Neural progenitor cell (in vitro differentiated cells): Measurements from ENCODE around the gene CRYGN. TPM values are rescaled to one million over a fixed set of nuclear protein-coding genes. Genes with fewer than 3 reads are reported as not detected.

Experiments used
- DNase-seq: peaks from one replicate; pipeline ENCODE4 v3.0.0-alpha.2; 2016; ENCODE audit warnings: low spot score
- H2AFZ ChIP-seq: fragments of 200-600 bp; sonication (generic); replicated peaks from 2 replicates; pipeline ENCODE4 v1.6.1; 2016; ENCODE audit warnings: antibody characterized with exemption
- H3F3A ChIP-seq: fragments of 200-600 bp; sonication (generic); 2 replicates; pipeline ENCODE4 v1.6.1; 2016; ENCODE audit warnings: antibody characterized with exemption, low read depth
- H3K27ac ChIP-seq: fragments of 200-600 bp; sonication (generic); 2 replicates; pipeline ENCODE4 v1.5.1; 2016; ENCODE audit warnings: mild to moderate bottlenecking
- H3K27me3 ChIP-seq: fragments of 200-600 bp; sonication (generic); 2 replicates; pipeline ENCODE4 v1.6.1; 2016; ENCODE audit warnings: mild to moderate bottlenecking, moderate library complexity
- H3K36me3 ChIP-seq: fragments of 200-600 bp; sonication (generic); 2 replicates; pipeline ENCODE4 v1.5.1; 2016
- H3K4me1 ChIP-seq: fragments of 200-600 bp; sonication (generic); 2 replicates; pipeline ENCODE4 v1.6.1; 2016; ENCODE audit warnings: mixed run types
- H3K4me2 ChIP-seq: fragments of 200-600 bp; sonication (generic); 2 replicates; pipeline ENCODE4 v1.6.1; 2016
- H3K4me3 ChIP-seq: fragments of 200-600 bp; sonication (generic); 2 replicates; pipeline ENCODE4 v1.5.1; 2016
- H3K79me2 ChIP-seq: fragments of 200-600 bp; sonication (generic); 2 replicates; pipeline ENCODE4 v1.6.1; 2016; ENCODE audit warnings: low read depth
- H3K9ac ChIP-seq: fragments of 200-600 bp; sonication (generic); 2 replicates; pipeline ENCODE4 v1.6.1; 2016
- H3K9me3 ChIP-seq: fragments of 200-600 bp; sonication (generic); 2 replicates; pipeline ENCODE4 v1.5.1; 2016; ENCODE audit warnings: low read depth
- H4K20me1 ChIP-seq: fragments of 200-600 bp; sonication (generic); 2 replicates; pipeline ENCODE4 v1.6.1; 2016; ENCODE audit warnings: low read depth
- H3K27ac Mint-ChIP-seq: 3 replicates; pipeline ENCODE4 v1.8.0; 2021; ENCODE audit warnings: mixed read lengths
- H3K27me3 Mint-ChIP-seq: 2 replicates; pipeline ENCODE4 v1.8.0; 2022; ENCODE audit warnings: low read depth, mild to moderate bottlenecking, inconsistent platforms, moderate library complexity, mixed read lengths; ENCODE audit not compliant: insufficient read depth
- H3K36me3 Mint-ChIP-seq: 3 replicates; pipeline ENCODE4 v1.8.0; 2021; ENCODE audit warnings: mixed read lengths
- H3K4me1 Mint-ChIP-seq: 3 replicates; pipeline ENCODE4 v1.8.0; 2021; ENCODE audit warnings: mixed read lengths
- H3K4me3 Mint-ChIP-seq: 3 replicates; pipeline ENCODE4 v1.8.0; 2021; ENCODE audit warnings: mild to moderate bottlenecking, moderate library complexity, mixed read lengths
- H3K9me3 Mint-ChIP-seq: 3 replicates; pipeline ENCODE4 v1.8.0; 2020; ENCODE audit warnings: mixed read lengths
- CTCF ChIP-seq: fragments of 200-600 bp; sonication (generic); IDR thresholded peaks from 2 replicates; pipeline ENCODE4 v1.5.1; 2017; ENCODE audit warnings: antibody characterized with exemption, mild to moderate bottlenecking
- EZH2 ChIP-seq: fragments of 200-600 bp; sonication (generic); IDR thresholded peaks from 2 replicates; pipeline ENCODE4 v1.6.1; 2017; ENCODE audit warnings: antibody characterized with exemption, mild to moderate bottlenecking, moderate library complexity
- EZH2phosphoT487 ChIP-seq: fragments of 200-600 bp; sonication (generic); IDR thresholded peaks from 2 replicates; pipeline ENCODE4 v1.6.1; 2017; ENCODE audit warnings: antibody characterized with exemption
- total RNA-seq: library from RNA; depleted of rRNA; stranded (reverse); fragments of >200 nt; gene quantifications from 2 replicates; pipeline ENCODE4 v1.2.3, GENCODE V29; 2015; ENCODE audit warnings: low replicate concordance

The CRYGN gene
- total RNA-seq, 1 donor from 2014 or later = not detected

- H3K9me3 ChIP-seq = no peaks in the 10 kb centered on the region
- H3K4me1 Mint-ChIP-seq = peaks cover 52% of the 10 kb centered on the region
- no peaks in the 10 kb centered on the region for H3K27me3 ChIP-seq
- H3K36me3 Mint-ChIP-seq = peaks cover 59% of the 10 kb centered on the region
- peaks cover 22% of the 10 kb centered on the region for H3K4me1 ChIP-seq
- H3K4me2 ChIP-seq = no peak overlapping the region
- no peak overlapping the region for H3K4me3 ChIP-seq
- no peak overlapping the region for H3K27ac ChIP-seq
- DNase-seq = no peak
- H3K79me2 ChIP-seq = peaks cover 18% of the 10 kb centered on the region
- peaks cover 27% of the 10 kb centered on the region for H4K20me1 ChIP-seq
- peaks cover 2% of the 10 kb centered on the region for H3K36me3 ChIP-seq
- no peak for TF ChIP-seq EZH2phosphoT487
- TF ChIP-seq CTCF = no peak
- TF ChIP-seq EZH2 = no peak
- peaks cover 18% of the 10 kb centered on the region for H3F3A ChIP-seq
- no peak overlapping the region for H3K9ac ChIP-seq
- H3K27me3 Mint-ChIP-seq = peaks cover 12% of the 10 kb centered on the region
- no peak overlapping the region for H2AFZ ChIP-seq
- peaks cover 12% of the 10 kb centered on the region for H3K9me3 Mint-ChIP-seq
- peak overlapping the region; percentile 38 for H3K27ac Mint-ChIP-seq
- H3K4me3 Mint-ChIP-seq = no peak overlapping the region
Observed at GRCh38 chr7:151468217-151469018, 28.5 kb upstream of the CRYGN start.

GRCh38 chr7:151465169-151465568, 25.2 kb upstream of the CRYGN start:
- H3K4me3 Mint-ChIP-seq = no peak overlapping the region
- Histone ChIP-seq H4K20me1 (peaks cover 4% of the 10 kb centered on the region), H3K9me3 (peaks cover 3% of the 10 kb centered on the region), H3K9ac (no peak overlapping the region), H3K4me2 (no peak overlapping the region), H3K79me2 (no peaks in the 10 kb centered on the region), H3F3A (peaks cover 20% of the 10 kb centered on the region), H3K4me1 (peaks cover 5% of the 10 kb centered on the region), H2AFZ (no peak overlapping the region), H3K4me3 (no peak overlapping the region), H3K27ac (no peak overlapping the region), H3K27me3 (no peaks in the 10 kb centered on the region), H3K36me3 (peaks cover 2% of the 10 kb centered on the region)
- peaks cover 35% of the 10 kb centered on the region for H3K4me1 Mint-ChIP-seq
- H3K36me3 Mint-ChIP-seq = peaks cover 70% of the 10 kb centered on the region
- H3K27ac Mint-ChIP-seq = no peak overlapping the region
- no peak for TF ChIP-seq EZH2phosphoT487
- no peak for TF ChIP-seq CTCF
- TF ChIP-seq EZH2 = no peak
- H3K9me3 Mint-ChIP-seq = peaks cover 34% of the 10 kb centered on the region
- H3K27me3 Mint-ChIP-seq = peaks cover 17% of the 10 kb centered on the region
- DNase-seq = no peak

GRCh38 chr7:151462306-151462779, 22.4 kb upstream of the CRYGN start:
- H3K4me1 ChIP-seq = peaks cover 12% of the 10 kb centered on the region
- no peak for TF ChIP-seq EZH2phosphoT487
- no peak for TF ChIP-seq EZH2
- no peak for TF ChIP-seq CTCF
- peaks cover 25% of the 10 kb centered on the region for H3K4me1 Mint-ChIP-seq
- no peak overlapping the region for H2AFZ ChIP-seq
- no peak overlapping the region for H3K4me3 Mint-ChIP-seq
- peaks cover 3% of the 10 kb centered on the region for H3K9me3 ChIP-seq
- H3K9ac ChIP-seq = no peak overlapping the region
- H3K27ac Mint-ChIP-seq = no peak overlapping the region
- H3K27me3 Mint-ChIP-seq = peaks cover 12% of the 10 kb centered on the region
- peaks cover 20% of the 10 kb centered on the region for H3F3A ChIP-seq
- H3K4me2 ChIP-seq = no peak overlapping the region
- peaks cover 47% of the 10 kb centered on the region for H3K36me3 Mint-ChIP-seq
- H3K27me3 ChIP-seq = no peaks in the 10 kb centered on the region
- no peak for DNase-seq
- no peaks in the 10 kb centered on the region for H4K20me1 ChIP-seq
- H3K36me3 ChIP-seq = no peaks in the 10 kb centered on the region
- H3K9me3 Mint-ChIP-seq = peaks cover 33% of the 10 kb centered on the region
- H3K79me2 ChIP-seq = no peaks in the 10 kb centered on the region
- H3K27ac ChIP-seq = no peak overlapping the region
- no peak overlapping the region for H3K4me3 ChIP-seq
